Mononuclear cell (primary cell): ENCODE measurements around the gene F8A2. TPM values are rescaled to one million over a fixed set of nuclear protein-coding genes. Genes with fewer than 3 reads are reported as not detected.
"Not testable (repeated sequence)": the region's sequence is repeated elsewhere in the genome, so short reads cannot be mapped to it uniquely, and the experiment has no call there.

ENCODE experiments used
- H3K27me3 ChIP-seq: 2 replicates; pipeline ENCODE4 v1.6.0; 2011; ENCODE audit warnings: low read length, control low read depth; ENCODE audit not compliant: insufficient read depth
- H3K4me1 ChIP-seq: 2 replicates; pipeline ENCODE4 v1.5.1; 2011; ENCODE audit warnings: mild to moderate bottlenecking, low read length, control low read depth; ENCODE audit not compliant: insufficient read depth
- H3K4me3 ChIP-seq: 2 replicates; pipeline ENCODE4 v1.5.1; 2011; ENCODE audit warnings: mild to moderate bottlenecking, low read length, moderate library complexity
- H3K9me3 ChIP-seq: 2 replicates; pipeline ENCODE4 v1.5.1; 2011; ENCODE audit warnings: low read depth, mild to moderate bottlenecking, control low read depth, low read length
- total RNA-seq: library from RNA; depleted of rRNA; stranded (reverse); fragments of >200 nt; gene quantifications from one replicate; pipeline ENCODE4 v1.2.3, GENCODE V29; 2012

Gene F8A2
- not detected for total RNA-seq

DNA sequence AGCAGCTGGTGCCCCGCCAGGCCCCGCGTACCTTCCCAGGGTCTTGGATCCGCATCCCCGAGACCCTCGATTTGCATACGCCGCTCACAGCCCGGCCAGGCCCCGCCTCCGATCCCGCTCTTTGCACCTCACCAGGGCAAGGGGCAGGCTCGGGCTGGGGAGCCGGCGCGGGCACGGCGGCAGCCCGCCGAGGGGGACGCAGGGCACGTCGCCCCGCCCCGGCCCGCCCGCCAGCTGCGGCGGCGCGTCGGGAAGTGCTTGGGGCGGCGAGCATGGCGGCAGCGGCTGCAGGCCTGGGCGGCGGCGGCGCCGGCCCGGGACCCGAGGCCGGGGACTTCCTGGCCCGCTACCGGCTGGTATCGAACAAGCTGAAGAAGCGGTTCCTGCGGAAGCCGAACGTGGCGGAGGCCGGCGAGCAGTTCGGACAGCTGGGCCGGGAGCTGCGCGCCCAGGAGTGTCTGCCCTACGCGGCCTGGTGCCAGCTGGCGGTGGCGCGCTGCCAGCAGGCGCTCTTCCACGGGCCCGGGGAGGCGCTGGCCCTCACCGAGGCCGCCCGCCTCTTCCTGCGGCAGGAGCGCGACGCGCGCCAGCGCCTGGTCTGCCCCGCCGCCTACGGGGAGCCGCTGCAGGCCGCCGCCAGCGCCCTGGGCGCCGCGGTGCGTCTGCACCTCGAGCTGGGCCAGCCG lies at the start of gene F8A2:
Gene F8A2 (plus strand): TSS at position 253 of the 686 bp plus-strand sequence. CDS start 20 bp downstream, at position 273.
- not testable (repeated sequence) for H3K4me1 ChIP-seq, H3K4me3 ChIP-seq, H3K9me3 ChIP-seq, H3K27me3 ChIP-seq

DNA sequence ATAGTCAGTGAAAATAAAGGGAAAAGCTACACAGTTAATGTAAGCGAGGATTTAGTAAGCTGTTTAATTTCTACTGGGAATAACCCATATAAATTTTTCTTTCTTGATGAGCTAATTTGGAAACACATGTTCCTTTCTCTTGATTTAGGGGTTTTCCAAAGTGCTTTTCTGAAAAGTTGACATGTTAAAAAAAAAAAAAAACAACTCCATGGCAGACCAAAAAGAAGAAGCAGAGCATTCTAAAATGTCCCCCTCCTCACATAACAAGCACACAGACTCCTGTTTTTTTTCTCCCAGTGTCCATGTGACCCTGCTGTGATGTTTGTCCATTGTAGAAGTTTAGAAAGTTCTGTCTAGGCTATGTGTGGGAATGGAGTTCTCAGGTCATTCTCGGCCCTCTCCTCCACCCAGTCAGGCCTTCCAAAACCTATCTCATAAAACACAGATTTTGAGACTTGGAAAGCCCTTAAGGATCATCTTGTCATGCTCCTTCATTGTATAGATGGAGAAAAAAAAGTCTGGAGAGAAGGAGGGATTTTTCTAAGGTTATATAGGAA lies 48.3 kb upstream of the F8A2 start:
- Histone ChIP-seq H3K4me1 (peaks cover 17% of the 10 kb centered on the region), H3K9me3 (no peaks in the 10 kb centered on the region), H3K27me3 (no peaks in the 10 kb centered on the region), H3K4me3 (no peak overlapping the region)

DNA sequence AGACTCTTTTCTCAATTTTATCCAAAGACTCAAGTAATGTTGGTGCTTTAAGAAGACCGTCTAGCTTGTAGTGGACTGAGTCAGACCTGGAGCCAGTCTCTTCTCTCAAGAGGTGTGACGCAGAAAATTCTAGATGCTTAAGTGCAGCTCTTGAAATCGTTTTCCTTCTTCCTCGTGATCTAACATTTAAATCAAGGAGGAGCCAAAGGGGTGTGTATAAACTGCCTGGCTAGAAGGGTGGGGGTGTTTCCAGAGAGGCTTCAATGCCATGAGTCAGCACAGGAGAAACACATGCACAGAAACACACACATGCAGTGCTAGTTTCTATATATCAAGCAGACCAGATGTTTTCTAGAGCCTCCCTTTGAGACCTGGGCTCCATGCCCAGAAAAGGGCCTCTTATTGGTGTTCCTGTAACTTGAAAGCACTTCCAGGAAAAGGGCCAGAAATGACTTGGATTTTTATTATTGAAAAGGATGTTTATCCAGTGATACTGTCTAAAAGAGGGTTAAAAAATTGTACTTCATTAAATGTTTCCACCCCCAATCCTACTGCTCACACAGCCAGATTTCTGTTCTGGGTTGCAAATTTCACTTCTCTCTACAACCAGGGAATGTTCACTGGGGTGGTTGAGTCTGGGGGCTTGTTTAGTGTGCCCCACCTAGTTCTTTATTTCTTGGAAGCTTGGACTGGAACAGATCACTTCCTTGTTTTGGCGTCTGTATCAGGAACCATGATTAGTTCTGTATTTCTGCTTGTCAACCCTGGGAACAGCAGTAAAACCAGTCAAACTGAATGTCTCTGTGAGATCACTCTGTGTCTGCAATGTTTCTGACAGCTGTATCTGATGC lies 47.2 kb upstream of the F8A2 start, which contains the start of gene CLIC2:
Gene CLIC2 (minus strand): TSS at position 129 of the 851 bp plus-strand sequence. CDS start 187 bp downstream, outside the sequence.
- Histone ChIP-seq H3K4me1 (peaks cover 17% of the 10 kb centered on the region), H3K9me3 (no peaks in the 10 kb centered on the region), H3K27me3 (no peaks in the 10 kb centered on the region), H3K4me3 (peak within 1 kb of the TSS; percentile 15)

DNA sequence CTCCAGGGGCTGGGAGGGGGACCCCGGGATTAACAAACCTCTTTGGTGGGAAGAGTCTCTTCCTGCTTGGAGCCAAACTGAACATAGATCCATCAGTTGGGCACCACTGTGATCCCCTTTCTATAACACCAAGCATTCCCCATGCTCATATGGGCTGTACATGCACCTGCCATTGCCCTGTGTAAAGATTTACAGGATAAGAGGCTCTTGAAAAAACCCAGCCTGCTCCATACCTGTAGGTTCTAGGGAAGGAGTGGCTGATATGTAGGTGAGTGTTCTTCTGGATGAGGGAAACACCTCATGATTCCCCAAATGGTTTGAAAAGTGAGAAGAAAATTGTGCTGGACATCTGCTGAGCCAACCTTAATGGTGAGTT lies 46.6 kb upstream of the F8A2 start:
- H3K4me1 ChIP-seq: peaks cover 17% of the 10 kb centered on the region
- not testable (repeated sequence) for H3K4me3 ChIP-seq, H3K9me3 ChIP-seq, H3K27me3 ChIP-seq

DNA sequence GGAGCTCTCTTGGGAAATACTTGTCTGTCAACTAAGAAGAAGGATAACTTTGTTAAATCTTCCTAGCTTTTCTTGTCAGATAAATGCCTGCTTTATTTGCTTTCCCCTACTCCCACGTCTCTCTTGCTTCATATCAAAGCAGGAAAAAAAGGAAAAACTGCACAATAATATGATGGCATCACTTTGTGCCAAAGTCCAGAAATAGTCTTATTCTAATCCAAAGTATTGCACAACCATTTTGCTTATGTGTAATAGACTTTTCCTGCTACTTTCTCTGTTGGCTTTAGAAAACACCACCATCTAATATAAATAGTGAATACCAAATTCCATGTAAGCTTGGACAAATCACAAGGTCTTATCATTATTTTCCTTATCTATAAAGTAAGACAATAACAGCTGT lies 36.2 kb upstream of the F8A2 start:
- H3K4me1 ChIP-seq, H3K27me3 ChIP-seq, H3K9me3 ChIP-seq, H3K4me3 ChIP-seq: not testable (repeated sequence)

DNA sequence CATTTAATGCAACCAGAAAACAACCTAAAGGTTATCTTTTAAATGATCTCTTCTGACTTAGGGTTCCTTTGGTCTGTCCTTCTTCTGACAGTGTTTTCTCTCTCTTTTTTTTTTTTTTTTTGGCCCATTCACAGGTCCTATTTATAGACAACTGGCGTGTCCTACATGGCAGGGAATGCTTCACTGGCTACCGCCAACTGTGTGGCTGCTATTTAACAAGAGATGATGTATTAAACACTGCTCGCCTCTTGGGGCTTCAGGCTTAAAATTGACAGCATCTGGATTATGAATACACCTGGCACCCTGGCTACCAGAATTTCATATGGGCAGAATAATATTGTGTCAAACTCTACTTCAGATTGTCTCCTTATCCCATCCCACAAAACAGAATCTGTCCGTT lies 32.4 kb upstream of the F8A2 start:
- H3K4me1 ChIP-seq, H3K27me3 ChIP-seq, H3K9me3 ChIP-seq, H3K4me3 ChIP-seq: not testable (repeated sequence)

- not testable (repeated sequence) for H3K27me3 ChIP-seq, H3K4me3 ChIP-seq, H3K4me1 ChIP-seq, H3K9me3 ChIP-seq
Measured at GRCh38 chrX:155363712-155364111, 18.2 kb upstream of the F8A2 start.

GRCh38 chrX:155373777-155374458 lies 8.0 kb upstream of the F8A2 start:
- not testable (repeated sequence) for H3K4me3 ChIP-seq, H3K4me1 ChIP-seq, H3K9me3 ChIP-seq, H3K27me3 ChIP-seq

GRCh38 chrX:155379802-155380201 lies 2.1 kb upstream of the F8A2 start:
- H3K9me3 ChIP-seq, H3K4me1 ChIP-seq, H3K4me3 ChIP-seq, H3K27me3 ChIP-seq: not testable (repeated sequence)

DNA sequence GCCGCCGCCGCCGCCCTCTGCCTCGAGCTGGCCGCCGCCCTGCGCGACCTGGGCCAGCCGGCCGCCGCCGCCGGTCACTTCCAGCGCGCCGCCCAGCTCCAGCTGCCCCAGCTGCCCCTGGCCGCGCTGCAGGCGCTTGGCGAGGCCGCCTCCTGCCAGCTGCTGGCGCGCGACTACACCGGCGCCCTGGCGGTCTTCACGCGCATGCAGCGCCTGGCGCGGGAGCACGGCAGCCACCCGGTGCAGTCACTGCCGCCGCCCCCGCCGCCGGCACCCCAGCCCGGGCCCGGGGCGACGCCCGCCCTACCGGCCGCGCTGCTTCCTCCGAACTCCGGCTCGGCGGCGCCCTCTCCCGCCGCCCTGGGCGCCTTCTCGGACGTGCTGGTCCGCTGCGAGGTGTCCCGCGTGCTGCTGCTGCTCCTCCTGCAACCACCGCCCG lies 653 bp downstream of the F8A2 start:
- not testable (repeated sequence) for H3K9me3 ChIP-seq, H3K27me3 ChIP-seq, H3K4me1 ChIP-seq, H3K4me3 ChIP-seq

DNA sequence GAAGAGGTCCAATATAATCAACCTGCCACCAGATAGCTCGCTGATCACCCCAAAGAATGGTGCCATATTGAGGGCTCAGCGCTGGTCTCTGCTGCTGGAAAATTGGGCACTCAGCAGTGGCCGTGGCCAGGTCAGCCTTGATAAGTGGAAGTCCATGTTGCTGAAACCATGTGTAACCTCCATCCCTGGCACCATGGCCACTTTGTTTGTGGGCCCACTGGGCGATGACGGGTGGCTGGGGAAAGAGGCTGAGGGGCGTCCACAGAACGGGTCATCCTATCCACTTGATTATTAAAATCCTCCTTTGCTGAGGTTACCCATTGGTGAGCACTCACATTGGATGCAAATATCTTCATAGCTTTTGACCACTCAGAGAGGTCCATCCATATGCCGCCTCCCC lies 7.7 kb downstream of the F8A2 start:
- Histone ChIP-seq H3K4me3 (no peak overlapping the region), H3K9me3 (no peaks in the 10 kb centered on the region), H3K27me3 (no peaks in the 10 kb centered on the region), H3K4me1 (no peaks in the 10 kb centered on the region)

DNA sequence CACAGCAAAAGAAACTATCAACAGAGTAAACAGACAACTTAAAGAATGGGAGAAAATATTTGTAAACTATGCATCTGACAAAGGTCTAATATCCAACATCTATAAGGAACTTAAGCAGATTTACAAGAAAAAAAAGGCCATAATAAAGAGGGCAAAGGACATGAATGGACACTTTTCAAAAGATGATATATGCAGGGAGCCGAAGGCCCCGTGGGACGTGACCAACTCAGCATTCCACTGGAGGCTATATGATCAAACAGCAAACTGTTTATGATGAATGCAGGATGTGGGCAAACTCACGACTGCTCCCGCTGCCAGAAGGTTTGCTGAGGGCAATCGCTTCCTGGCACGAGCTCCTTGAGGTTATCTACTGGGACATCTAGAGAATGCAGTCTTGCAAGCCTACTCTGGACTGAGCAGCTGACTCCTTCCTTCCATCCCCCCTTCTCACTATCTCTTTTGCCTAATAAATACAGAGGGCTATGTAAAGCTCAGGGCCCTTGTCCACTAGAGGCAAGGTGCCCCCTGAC lies 12.9 kb downstream of the F8A2 start:
- H3K9me3 ChIP-seq, H3K4me1 ChIP-seq, H3K27me3 ChIP-seq, H3K4me3 ChIP-seq: not testable (repeated sequence)

DNA sequence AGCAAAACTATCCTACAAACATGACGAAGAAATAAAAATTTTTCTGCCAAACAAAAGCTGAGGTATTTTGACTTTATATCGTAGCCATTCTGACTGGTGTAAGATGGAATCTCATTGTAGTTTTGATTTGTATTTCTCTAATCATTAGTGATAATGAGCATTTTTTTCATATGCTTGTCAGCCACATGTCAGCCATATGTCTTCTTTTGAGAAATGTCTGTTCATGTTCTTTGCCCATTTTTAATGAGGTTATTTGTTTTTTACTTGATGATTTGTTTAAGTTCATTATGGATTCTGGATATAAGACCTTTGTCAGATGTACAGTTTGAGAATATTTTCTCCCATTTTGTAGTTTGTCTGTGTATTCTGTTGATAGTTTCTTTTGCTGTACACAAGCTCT lies 24.5 kb downstream of the F8A2 start:
- Histone ChIP-seq H3K9me3 (no peaks in the 10 kb centered on the region), H3K4me1 (no peaks in the 10 kb centered on the region), H3K4me3 (no peak overlapping the region), H3K27me3 (no peaks in the 10 kb centered on the region)

GRCh38 chrX:155417769-155418168 lies 35.9 kb downstream of the F8A2 start:
- H3K9me3 ChIP-seq: no peaks in the 10 kb centered on the region
- no peaks in the 10 kb centered on the region for H3K4me1 ChIP-seq
- no peaks in the 10 kb centered on the region for H3K27me3 ChIP-seq
- H3K4me3 ChIP-seq: no peak overlapping the region
